IMR-90 (cell line): ENCODE results near the gene MXRA8. TPM values are rescaled to one million over a fixed set of nuclear protein-coding genes. Genes with fewer than 3 reads are reported as not detected.
A peak's percentile ranks its signal among the peaks of the same experiment; 100 is the strongest.

ENCODE experiments used
- ATAC-seq: fragments of 200-7000 bp; cut with Tn5 transposase; 2 replicates; pipeline ENCODE4 v1.9.1; 2020; ENCODE audit warnings: low read depth, mild to moderate bottlenecking, moderate library complexity
- BruUV-seq: library from RNA; stranded (reverse); fragments of 400-500 nt; replicated peaks from 2 replicates; lab custom pipeline; 2021; lab: Mats Ljungman, UMichigan
- CTCF ChIA-PET: fragments of 300-600 bp; formaldehyde crosslinking; extraction: SDS; loops from one replicate; lab custom pipeline; 2021; ENCODE audit warnings: antibody characterized with exemption; lab: Yijun Ruan, JAX
- POLR2A ChIA-PET: fragments of 300-600 bp; sonication (Branson Sonifier 250); formaldehyde crosslinking; loops from one replicate; lab custom pipeline; 2022; ENCODE audit warnings: antibody characterized with exemption; ENCODE audit not compliant: unreplicated experiment; lab: Charles Lee
- DNase-seq: peaks from one replicate; pipeline ENCODE4 v3.0.0; 2013
- H2AFZ ChIP-seq: replicated peaks from 2 replicates; pipeline ENCODE3; 2013; ENCODE audit warnings: low read length, mild to moderate bottlenecking; ENCODE audit not compliant: poor library complexity
- H2AK5ac ChIP-seq: 2 replicates; pipeline ENCODE4 v1.6.1; 2013; ENCODE audit warnings: low read depth, low read length, inconsistent platforms
- H2AK9ac ChIP-seq: replicated peaks from 2 replicates; pipeline ENCODE3; 2013; ENCODE audit warnings: mild to moderate bottlenecking, low read depth, low read length, moderate library complexity; ENCODE audit not compliant: poor library complexity
- H2BK120ac ChIP-seq: 2 replicates; pipeline ENCODE4 v1.6.1; 2013; ENCODE audit warnings: low read depth, low read length, inconsistent platforms
- H2BK15ac ChIP-seq: 3 replicates; pipeline ENCODE4 v1.6.1; 2013; ENCODE audit warnings: low read depth, low read length, inconsistent platforms
- H2BK20ac ChIP-seq: 2 replicates; pipeline ENCODE4 v1.6.1; 2013; ENCODE audit warnings: low read depth, mild to moderate bottlenecking, inconsistent platforms, low read length, moderate library complexity
- H2BK5ac ChIP-seq: 2 replicates; pipeline ENCODE4 v1.6.1; 2013; ENCODE audit warnings: mild to moderate bottlenecking, low read depth, low read length, inconsistent platforms; ENCODE audit not compliant: poor library complexity, severe bottlenecking
- H3K14ac ChIP-seq: replicated peaks from 2 replicates; pipeline ENCODE4 v1.6.1; 2013; ENCODE audit warnings: low read depth, low read length, inconsistent platforms
- H3K18ac ChIP-seq: 2 replicates; pipeline ENCODE4 v1.6.1; 2013; ENCODE audit warnings: low read depth, low read length, control low read depth
- H3K23ac ChIP-seq: 2 replicates; pipeline ENCODE4 v1.6.1; 2013; ENCODE audit warnings: low read depth, low read length, inconsistent platforms
- H3K27ac ChIP-seq: 2 replicates; pipeline ENCODE4 v1.5.1; 2013; ENCODE audit warnings: mild to moderate bottlenecking, control low read depth, low read length; ENCODE audit not compliant: insufficient read depth
- H3K27me3 ChIP-seq: 2 replicates; pipeline ENCODE4 v1.6.1; 2013; ENCODE audit warnings: low read length; ENCODE audit not compliant: control insufficient read depth, insufficient read depth
- H3K36me3 ChIP-seq: 2 replicates; pipeline ENCODE4 v1.6.1; 2013; ENCODE audit warnings: low read length, mixed read lengths; ENCODE audit not compliant: control insufficient read depth, insufficient read depth
- H3K4ac ChIP-seq: 2 replicates; pipeline ENCODE4 v1.6.1; 2013; ENCODE audit warnings: low read depth, low read length, inconsistent platforms
- H3K4me1 ChIP-seq: 2 replicates; pipeline ENCODE4 v1.6.1; 2013; ENCODE audit warnings: low read length, mixed read lengths; ENCODE audit not compliant: control insufficient read depth, insufficient read depth
- H3K4me2 ChIP-seq: 2 replicates; pipeline ENCODE4 v1.6.1; 2013; ENCODE audit warnings: low read depth, mild to moderate bottlenecking, control low read depth, low read length, moderate library complexity
- H3K4me3 ChIP-seq: 2 replicates; pipeline ENCODE4 v1.5.1; 2013; ENCODE audit warnings: low read depth, mild to moderate bottlenecking, control low read depth, low read length, moderate library complexity; ENCODE audit not compliant: insufficient read depth
- H3K56ac ChIP-seq: 2 replicates; pipeline ENCODE4 v1.6.1; 2013; ENCODE audit warnings: low read length, inconsistent platforms; ENCODE audit not compliant: insufficient read depth; ENCODE audit errors: extremely low read depth
- H3K79me1 ChIP-seq, 2 experiments: 2 replicates each; pipeline ENCODE4 v1.6.1; 2013; ENCODE audit warnings: low read length in 2 of 2, inconsistent platforms in 1 of 2, low read depth in 1 of 2
- H3K9ac ChIP-seq: 2 replicates; pipeline ENCODE4 v1.6.1; 2013; ENCODE audit warnings: low read depth, low read length, control low read depth
- H3K9me1 ChIP-seq: 2 replicates; pipeline ENCODE4 v1.6.1; 2013; ENCODE audit warnings: low read length, inconsistent platforms; ENCODE audit not compliant: insufficient read depth
- H3K9me3 ChIP-seq: 2 replicates; pipeline ENCODE4 v1.6.1; 2013; ENCODE audit warnings: low read length; ENCODE audit not compliant: control insufficient read depth, insufficient read depth
- H4K20me1 ChIP-seq: 2 replicates; pipeline ENCODE4 v1.6.1; 2013; ENCODE audit warnings: low read length, inconsistent platforms; ENCODE audit not compliant: insufficient read depth
- H4K5ac ChIP-seq: 2 replicates; pipeline ENCODE4 v1.6.1; 2013; ENCODE audit warnings: mild to moderate bottlenecking, low read depth, low read length, control low read depth
- H4K8ac ChIP-seq, 2 experiments: 2 replicates each; pipeline ENCODE4 v1.6.1; 2013; ENCODE audit warnings: low read depth in 2 of 2, low read length in 2 of 2, control low read depth in 1 of 2, inconsistent platforms in 1 of 2
- H4K91ac ChIP-seq: 2 replicates; pipeline ENCODE4 v1.6.1; 2013; ENCODE audit warnings: low read depth, low read length, inconsistent platforms; ENCODE audit not compliant: insufficient read depth
- BHLHE40 ChIP-seq: fragments of 150-350 bp; IDR thresholded peaks from 2 replicates; pipeline ENCODE4 v1.6.1; 2016; ENCODE audit warnings: mild to moderate bottlenecking, low read depth, low read length
- CHD1 ChIP-seq: IDR thresholded peaks from 2 replicates; pipeline ENCODE4 v1.6.1; 2012; ENCODE audit warnings: low read depth, low read length, improper control_type of control experiment
- FOS ChIP-seq: fragments of 150-350 bp; IDR thresholded peaks from 2 replicates; pipeline ENCODE4 v1.6.1; 2016; ENCODE audit warnings: low read depth, low read length
- MAZ ChIP-seq: IDR thresholded peaks from 2 replicates; pipeline ENCODE4 v1.6.1; 2012; ENCODE audit warnings: low read depth, mild to moderate bottlenecking, low read length, improper control_type of control experiment, moderate library complexity, borderline replicate concordance
- NFE2L2 ChIP-seq: fragments of 150-350 bp; IDR thresholded peaks from 2 replicates; pipeline ENCODE4 v1.6.1; 2016; ENCODE audit warnings: low read depth, mild to moderate bottlenecking, low read length
- POLR2A ChIP-seq: IDR thresholded peaks from 2 replicates; pipeline ENCODE4 v1.6.1; 2012; ENCODE audit warnings: mild to moderate bottlenecking, low read depth, low read length
- RCOR1 ChIP-seq: IDR thresholded peaks from 2 replicates; pipeline ENCODE4 v1.6.1; 2012; ENCODE audit warnings: mild to moderate bottlenecking, low read length, improper control_type of control experiment; ENCODE audit not compliant: insufficient replicate concordance
- SMC3 ChIP-seq: fragments of 150-350 bp; IDR thresholded peaks from 2 replicates; pipeline ENCODE4 v1.6.1; 2016; ENCODE audit warnings: low read depth, mild to moderate bottlenecking, antibody characterized with exemption, low read length, moderate library complexity
- WGBS, 2 experiments: methylation state at CpG; one replicate each; pipeline versions ENCODE4 v1.1.5 to v1.1.7; 2013; ENCODE audit warnings: missing lambda C conversion rate in 2 of 2; ENCODE audit not compliant: insufficient read length in 1 of 2; ENCODE audit errors: extremely low coverage in 2 of 2; 5-methylcytosine and 5-hydroxymethylcytosine counted together
- dilution Hi-C: fragments of 300-500 bp; cut with HindIII; formaldehyde crosslinking; loops from one replicate; pipeline ENCODE4 v1.14.3; 2018; ENCODE audit warnings: low sequenced_read_pairs; ENCODE audit not compliant: unreplicated experiment
- in situ Hi-C: fragments of 300-500 bp; cut with MboI; formaldehyde crosslinking; loops from 3 replicates; pipeline ENCODE4 v1.14.3; 2019; ENCODE audit warnings: low sequenced_read_pairs, inconsistent platforms, mixed read lengths
- intact Hi-C: fragments of 100-400 bp; cut with micrococcal nuclease; formaldehyde crosslinking; loops from 2 replicates; pipeline ENCODE4 v1.10.0; 2022
- polyA plus RNA-seq, 3 experiments: library from polyadenylated mRNA; depleted of rRNA; stranded (reverse); fragments of >200 nt; gene quantifications; 2 replicates each; pipeline ENCODE4 v1.2.3, GENCODE V29; 2012; ENCODE audit warnings: low replicate concordance in 1 of 3
- total RNA-seq: library from RNA; depleted of rRNA; stranded (reverse); fragments of >200 nt; gene quantifications from 2 replicates; pipeline ENCODE4 v1.2.3, GENCODE V29; 2012
- TF ChIP-seq, protein P1 (sequence below): conservative IDR thresholded peaks from 2 replicates; pipeline ENCODE4 v1.5.1; 2012; ENCODE audit warnings: mild to moderate bottlenecking, low read depth, low read length, improper control_type of control experiment

MXRA8 gene
- total and polyA plus RNA-seq, 2 of the 4 experiments (the other 2 are of a cell fraction) = 92.5 to 469 TPM

DNA sequence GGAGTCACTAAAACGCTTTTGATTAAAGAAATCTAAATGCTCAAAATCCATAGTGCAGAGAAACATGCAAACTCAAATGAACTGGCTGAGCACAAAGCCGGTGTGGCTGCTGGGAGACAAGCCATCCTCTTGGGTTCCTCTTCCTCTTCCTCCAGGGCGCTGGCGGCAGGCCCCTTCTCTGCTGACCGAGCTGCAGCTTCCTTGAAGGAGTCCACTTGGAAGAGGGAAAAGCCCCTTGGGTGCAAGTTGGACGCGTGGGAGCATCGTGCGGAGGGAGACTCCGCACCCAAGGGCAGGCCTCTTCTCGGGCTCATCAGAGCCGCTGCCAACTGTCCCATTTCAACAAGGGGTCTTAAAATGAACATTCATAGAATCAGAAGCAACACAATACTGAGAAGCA lies 32.9 kb upstream of the MXRA8 start:
- intact Hi-C loops = no loop called here

More for the DNA sequence above, 32.9 kb upstream of the MXRA8 start:
- Histone ChIP-seq H3K4ac (no peak overlapping the region), H3K9ac (no peak overlapping the region), H3K56ac (no peak overlapping the region), H3K18ac (no peak overlapping the region), H3K14ac (no peak overlapping the region), H2BK5ac (no peak overlapping the region), H3K27ac (no peak overlapping the region), H2BK20ac (no peak overlapping the region), H4K8ac (no peak overlapping the region), H3K9me1 (no peaks in the 10 kb centered on the region), H4K20me1 (peaks cover 26% of the 10 kb centered on the region; the same call in 1 of the 2 replicates), H2AK9ac (no peak overlapping the region), H2BK120ac (no peak overlapping the region), H3K79me1 (peaks cover 20 to 47% of the 10 kb centered on the region in 2 experiments), H3K23ac (no peak overlapping the region), H3K4me2 (no peak overlapping the region), H2AK5ac (no peak overlapping the region), H3K4me3 (no peak overlapping the region), H2BK15ac (no peak overlapping the region), H3K27me3 (no peaks in the 10 kb centered on the region), H4K91ac (no peak overlapping the region), H2AFZ (no peak overlapping the region), H4K5ac (no peak overlapping the region), H3K9me3 (no peaks in the 10 kb centered on the region), H3K4me1 (no peaks in the 10 kb centered on the region), H3K36me3 (peaks cover 73% of the 10 kb centered on the region)
- 100% methylated on average over 4 of the region's 12 CpGs; no CpG with 5 or more reads in 1 of the 2 experiments for WGBS, 2 experiments
- in situ Hi-C loops = no loop called here
- POLR2A ChIA-PET = interaction anchor here (0.6 kb wide), 1 partner anchor 33 kb away, joined by 3 read pairs; no protein-coding TSS in a partner anchor
- dilution Hi-C loops = no loop called here
- no peak for TF ChIP-seq MAZ
- no peak for TF ChIP-seq FOS
- TF ChIP-seq, protein P1, sequence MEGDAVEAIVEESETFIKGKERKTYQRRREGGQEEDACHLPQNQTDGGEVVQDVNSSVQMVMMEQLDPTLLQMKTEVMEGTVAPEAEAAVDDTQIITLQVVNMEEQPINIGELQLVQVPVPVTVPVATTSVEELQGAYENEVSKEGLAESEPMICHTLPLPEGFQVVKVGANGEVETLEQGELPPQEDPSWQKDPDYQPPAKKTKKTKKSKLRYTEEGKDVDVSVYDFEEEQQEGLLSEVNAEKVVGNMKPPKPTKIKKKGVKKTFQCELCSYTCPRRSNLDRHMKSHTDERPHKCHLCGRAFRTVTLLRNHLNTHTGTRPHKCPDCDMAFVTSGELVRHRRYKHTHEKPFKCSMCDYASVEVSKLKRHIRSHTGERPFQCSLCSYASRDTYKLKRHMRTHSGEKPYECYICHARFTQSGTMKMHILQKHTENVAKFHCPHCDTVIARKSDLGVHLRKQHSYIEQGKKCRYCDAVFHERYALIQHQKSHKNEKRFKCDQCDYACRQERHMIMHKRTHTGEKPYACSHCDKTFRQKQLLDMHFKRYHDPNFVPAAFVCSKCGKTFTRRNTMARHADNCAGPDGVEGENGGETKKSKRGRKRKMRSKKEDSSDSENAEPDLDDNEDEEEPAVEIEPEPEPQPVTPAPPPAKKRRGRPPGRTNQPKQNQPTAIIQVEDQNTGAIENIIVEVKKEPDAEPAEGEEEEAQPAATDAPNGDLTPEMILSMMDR = no peak
- no peak for TF ChIP-seq CHD1
- TF ChIP-seq RCOR1 = no peak
- TF ChIP-seq BHLHE40 = no peak
- TF ChIP-seq SMC3 = no peak
- no peak for TF ChIP-seq NFE2L2
- TF ChIP-seq POLR2A = no peak
- CTCF ChIA-PET = no interaction called here
- DNase-seq (no peak), ATAC-seq (no peak)
- TSS peak; percentile 32 for BruUV-seq
